ENCODE measurements around the gene RAB13.
"Not testable (repeated sequence)": the region's sequence is repeated elsewhere in the genome, so short reads cannot be mapped to it uniquely, and the experiment has no call there.

DNA sequence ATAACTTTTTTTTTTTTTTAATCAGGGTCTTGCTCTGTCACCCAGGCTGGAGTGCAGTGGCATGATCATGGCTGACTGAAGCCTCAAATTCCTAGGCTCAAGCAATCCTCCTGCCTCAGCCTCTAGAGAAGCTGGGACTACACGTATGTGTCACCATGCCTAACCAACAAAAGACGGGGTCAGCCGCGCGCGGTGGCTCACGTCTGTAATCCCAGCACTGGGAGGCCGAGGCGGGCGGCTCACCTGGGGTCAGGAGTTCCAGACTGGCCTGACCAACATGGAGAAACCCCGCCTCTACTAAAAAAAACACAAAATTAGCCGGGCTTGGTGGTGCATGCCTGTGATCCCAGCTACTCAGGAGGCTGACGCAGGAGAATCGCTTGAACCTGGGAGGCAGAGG, 26.4 kb upstream of the RAB13 start:
- TF ChIP-seq TCF7L2 (IDR thresholded peaks at IDR 0.05; ENCODE audit: low read depth, low read length): not testable (repeated sequence)
- TF ChIP-seq, protein P1, sequence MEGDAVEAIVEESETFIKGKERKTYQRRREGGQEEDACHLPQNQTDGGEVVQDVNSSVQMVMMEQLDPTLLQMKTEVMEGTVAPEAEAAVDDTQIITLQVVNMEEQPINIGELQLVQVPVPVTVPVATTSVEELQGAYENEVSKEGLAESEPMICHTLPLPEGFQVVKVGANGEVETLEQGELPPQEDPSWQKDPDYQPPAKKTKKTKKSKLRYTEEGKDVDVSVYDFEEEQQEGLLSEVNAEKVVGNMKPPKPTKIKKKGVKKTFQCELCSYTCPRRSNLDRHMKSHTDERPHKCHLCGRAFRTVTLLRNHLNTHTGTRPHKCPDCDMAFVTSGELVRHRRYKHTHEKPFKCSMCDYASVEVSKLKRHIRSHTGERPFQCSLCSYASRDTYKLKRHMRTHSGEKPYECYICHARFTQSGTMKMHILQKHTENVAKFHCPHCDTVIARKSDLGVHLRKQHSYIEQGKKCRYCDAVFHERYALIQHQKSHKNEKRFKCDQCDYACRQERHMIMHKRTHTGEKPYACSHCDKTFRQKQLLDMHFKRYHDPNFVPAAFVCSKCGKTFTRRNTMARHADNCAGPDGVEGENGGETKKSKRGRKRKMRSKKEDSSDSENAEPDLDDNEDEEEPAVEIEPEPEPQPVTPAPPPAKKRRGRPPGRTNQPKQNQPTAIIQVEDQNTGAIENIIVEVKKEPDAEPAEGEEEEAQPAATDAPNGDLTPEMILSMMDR (IDR thresholded peaks at IDR 0.05): not testable (repeated sequence)
